Neural cell (in vitro differentiated cells): ENCODE data around the gene KCNK18. TPM values are rescaled to one million over a fixed set of nuclear protein-coding genes. Genes with fewer than 3 reads are reported as not detected.

Experiments used
- H2AFZ ChIP-seq: fragments of 200-600, 300-800 bp; sonication (generic), shearing (Covaris generic); 2 replicates; pipeline ENCODE4 v1.6.0; 2014; ENCODE audit warnings: low read depth, mild to moderate bottlenecking, antibody characterized with exemption, low read length, moderate library complexity
- H3F3A ChIP-seq: fragments of 200-600 bp; shearing (Covaris generic); 2 replicates; pipeline ENCODE4 v1.6.1; 2016; ENCODE audit warnings: mild to moderate bottlenecking, moderate library complexity, mixed read lengths, antibody characterized with exemption, low read length; ENCODE audit not compliant: insufficient read depth, poor library complexity, severe bottlenecking
- H3K27ac ChIP-seq: fragments of 200-600, 300-800 bp; sonication (generic), shearing (Covaris generic); 2 replicates; pipeline ENCODE4 v1.5.1; 2014; ENCODE audit warnings: mild to moderate bottlenecking, low read length, moderate library complexity
- H3K27me3 ChIP-seq: fragments of 300-800, 200-600 bp; sonication (generic), shearing (Covaris generic); 2 replicates; pipeline ENCODE4 v1.6.0; 2014; ENCODE audit warnings: mild to moderate bottlenecking, low read depth, low read length, moderate library complexity; ENCODE audit not compliant: insufficient read depth
- H3K36me3 ChIP-seq: fragments of 300-800, 200-600 bp; sonication (generic), shearing (Covaris generic); 2 replicates; pipeline ENCODE4 v1.5.1; 2014; ENCODE audit warnings: mild to moderate bottlenecking, antibody characterized with exemption, low read length, moderate library complexity; ENCODE audit not compliant: insufficient read depth
- H3K4me2 ChIP-seq: fragments of 300-800, 200-600 bp; sonication (generic), shearing (Covaris generic); 2 replicates; pipeline ENCODE4 v1.6.0; 2014; ENCODE audit warnings: mild to moderate bottlenecking, low read length
- H3K4me3 ChIP-seq: fragments of 300-800, 200-600 bp; sonication (generic), shearing (Covaris generic); 2 replicates; pipeline ENCODE4 v1.5.1; 2014; ENCODE audit warnings: mild to moderate bottlenecking, low read length, moderate library complexity
- H3K79me2 ChIP-seq: fragments of 200-600 bp; shearing (Covaris generic); replicated peaks from 2 replicates; pipeline ENCODE4 v1.6.0; 2014; ENCODE audit warnings: mild to moderate bottlenecking, low read length, moderate library complexity; ENCODE audit not compliant: insufficient read depth
- H3K9ac ChIP-seq: fragments of 300-800, 200-600 bp; sonication (generic), shearing (Covaris generic); 2 replicates; pipeline ENCODE4 v1.6.1; 2016; ENCODE audit warnings: mild to moderate bottlenecking, low read length, mixed read lengths
- H3K9me2 ChIP-seq: fragments of 200-600 bp; shearing (Covaris generic); 2 replicates; pipeline ENCODE4 v1.6.1; 2016; ENCODE audit warnings: mild to moderate bottlenecking, low read length, mixed read lengths; ENCODE audit not compliant: insufficient read depth
- H3K9me3 ChIP-seq: fragments of 200-600, 300-800 bp; sonication (generic), shearing (Covaris generic); 2 replicates; pipeline ENCODE4 v1.6.1; 2016; ENCODE audit warnings: mild to moderate bottlenecking, mixed run types, low read length, moderate library complexity, mixed read lengths
- H4K20me1 ChIP-seq: fragments of 200-600 bp; shearing (Covaris generic); 2 replicates; pipeline ENCODE4 v1.6.1; 2016; ENCODE audit warnings: mild to moderate bottlenecking, mixed run types; ENCODE audit not compliant: insufficient read depth
- EP300 ChIP-seq: fragments of 450-650 bp; conservative IDR thresholded peaks from 2 replicates; pipeline ENCODE4 v1.6.1; 2014; ENCODE audit warnings: antibody characterized with exemption, mild to moderate bottlenecking, moderate library complexity; ENCODE audit not compliant: poor library complexity, severe bottlenecking
- EZH2 ChIP-seq: fragments of 200-600, 300-800 bp; shearing (Covaris generic), sonication (generic); IDR thresholded peaks from 2 replicates; pipeline ENCODE4 v1.6.1; 2014; ENCODE audit warnings: antibody characterized with exemption, low read length, borderline replicate concordance, mild to moderate bottlenecking; ENCODE audit not compliant: insufficient read depth, poor library complexity, severe bottlenecking
- MXI1 ChIP-seq: fragments of 450-650 bp; conservative IDR thresholded peaks from 2 replicates; pipeline ENCODE4 v1.6.1; 2014; ENCODE audit warnings: antibody characterized with exemption, mild to moderate bottlenecking; ENCODE audit not compliant: poor library complexity, severe bottlenecking
- POLR2AphosphoS5 ChIP-seq: IDR thresholded peaks from 2 replicates; pipeline ENCODE4 v1.6.1; 2012
- RAD21 ChIP-seq: fragments of 450-650 bp; conservative IDR thresholded peaks from 2 replicates; pipeline ENCODE4 v1.6.1; 2014; ENCODE audit warnings: antibody characterized with exemption, mild to moderate bottlenecking, moderate library complexity
- SMC3 ChIP-seq: fragments of 450-650 bp; conservative IDR thresholded peaks from 2 replicates; pipeline ENCODE4 v1.6.1; 2014; ENCODE audit warnings: antibody characterized with exemption, mild to moderate bottlenecking, moderate library complexity; ENCODE audit not compliant: poor library complexity
- TAF1 ChIP-seq: IDR thresholded peaks from 2 replicates; pipeline ENCODE4 v1.6.1; 2012; ENCODE audit warnings: low read depth
- polyA plus RNA-seq: library from polyadenylated mRNA; depleted of rRNA; stranded (reverse); fragments of >200 nt; gene quantifications from 2 replicates; pipeline ENCODE4 v1.2.3, GENCODE V29; 2014
- TF ChIP-seq, protein P1 (sequence below): IDR thresholded peaks from 2 replicates; pipeline ENCODE4 v1.6.1; 2012; ENCODE audit warnings: borderline replicate concordance
- TF ChIP-seq, protein P2 (sequence below): fragments of 450-650 bp; IDR thresholded peaks from 2 replicates; pipeline ENCODE4 v1.5.1; 2014; ENCODE audit warnings: antibody characterized with exemption, mild to moderate bottlenecking, moderate library complexity; ENCODE audit not compliant: poor library complexity, severe bottlenecking

Gene KCNK18
- polyA plus RNA-seq, 1 donor from 2014 or later, result not detected

DNA sequence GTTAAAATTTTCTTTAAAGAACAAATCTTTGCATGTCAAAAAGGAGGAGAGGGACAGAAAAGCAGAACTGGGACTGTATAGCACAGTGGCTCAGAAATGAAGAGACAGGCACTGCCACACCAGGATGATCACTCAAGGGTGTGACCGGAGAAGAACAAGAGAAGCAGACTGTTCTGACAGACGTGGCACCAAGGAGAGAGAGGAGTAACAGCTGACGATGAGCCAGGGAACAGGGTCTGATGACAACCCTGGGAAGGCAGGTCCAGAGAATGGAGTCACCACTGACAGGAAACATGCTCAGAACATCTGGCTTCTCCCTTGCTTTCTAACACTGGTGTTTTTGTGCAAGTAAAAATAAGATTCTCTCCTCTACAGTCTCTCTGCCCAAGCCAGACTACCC, 44.6 kb upstream of the KCNK18 start:
- Histone ChIP-seq H3K27me3 (peaks cover 1% of the 10 kb centered on the region), H2AFZ (no peak overlapping the region), H3K27ac (no peak overlapping the region), H3K9me2 (no peaks in the 10 kb centered on the region), H4K20me1 (no peaks in the 10 kb centered on the region), H3F3A (no peaks in the 10 kb centered on the region), H3K4me2 (no peak overlapping the region), H3K36me3 (no peaks in the 10 kb centered on the region), H3K4me3 (no peak overlapping the region), H3K9ac (no peak overlapping the region), H3K79me2 (no peaks in the 10 kb centered on the region), H3K9me3 (no peaks in the 10 kb centered on the region)
- TF ChIP-seq MXI1, result no peak
- TF ChIP-seq, protein P1, sequence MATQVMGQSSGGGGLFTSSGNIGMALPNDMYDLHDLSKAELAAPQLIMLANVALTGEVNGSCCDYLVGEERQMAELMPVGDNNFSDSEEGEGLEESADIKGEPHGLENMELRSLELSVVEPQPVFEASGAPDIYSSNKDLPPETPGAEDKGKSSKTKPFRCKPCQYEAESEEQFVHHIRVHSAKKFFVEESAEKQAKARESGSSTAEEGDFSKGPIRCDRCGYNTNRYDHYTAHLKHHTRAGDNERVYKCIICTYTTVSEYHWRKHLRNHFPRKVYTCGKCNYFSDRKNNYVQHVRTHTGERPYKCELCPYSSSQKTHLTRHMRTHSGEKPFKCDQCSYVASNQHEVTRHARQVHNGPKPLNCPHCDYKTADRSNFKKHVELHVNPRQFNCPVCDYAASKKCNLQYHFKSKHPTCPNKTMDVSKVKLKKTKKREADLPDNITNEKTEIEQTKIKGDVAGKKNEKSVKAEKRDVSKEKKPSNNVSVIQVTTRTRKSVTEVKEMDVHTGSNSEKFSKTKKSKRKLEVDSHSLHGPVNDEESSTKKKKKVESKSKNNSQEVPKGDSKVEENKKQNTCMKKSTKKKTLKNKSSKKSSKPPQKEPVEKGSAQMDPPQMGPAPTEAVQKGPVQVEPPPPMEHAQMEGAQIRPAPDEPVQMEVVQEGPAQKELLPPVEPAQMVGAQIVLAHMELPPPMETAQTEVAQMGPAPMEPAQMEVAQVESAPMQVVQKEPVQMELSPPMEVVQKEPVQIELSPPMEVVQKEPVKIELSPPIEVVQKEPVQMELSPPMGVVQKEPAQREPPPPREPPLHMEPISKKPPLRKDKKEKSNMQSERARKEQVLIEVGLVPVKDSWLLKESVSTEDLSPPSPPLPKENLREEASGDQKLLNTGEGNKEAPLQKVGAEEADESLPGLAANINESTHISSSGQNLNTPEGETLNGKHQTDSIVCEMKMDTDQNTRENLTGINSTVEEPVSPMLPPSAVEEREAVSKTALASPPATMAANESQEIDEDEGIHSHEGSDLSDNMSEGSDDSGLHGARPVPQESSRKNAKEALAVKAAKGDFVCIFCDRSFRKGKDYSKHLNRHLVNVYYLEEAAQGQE, result no peak
- TF ChIP-seq EP300, result no peak
- no peak for TF ChIP-seq SMC3
- TF ChIP-seq RAD21, result no peak
- TF ChIP-seq, protein P2, sequence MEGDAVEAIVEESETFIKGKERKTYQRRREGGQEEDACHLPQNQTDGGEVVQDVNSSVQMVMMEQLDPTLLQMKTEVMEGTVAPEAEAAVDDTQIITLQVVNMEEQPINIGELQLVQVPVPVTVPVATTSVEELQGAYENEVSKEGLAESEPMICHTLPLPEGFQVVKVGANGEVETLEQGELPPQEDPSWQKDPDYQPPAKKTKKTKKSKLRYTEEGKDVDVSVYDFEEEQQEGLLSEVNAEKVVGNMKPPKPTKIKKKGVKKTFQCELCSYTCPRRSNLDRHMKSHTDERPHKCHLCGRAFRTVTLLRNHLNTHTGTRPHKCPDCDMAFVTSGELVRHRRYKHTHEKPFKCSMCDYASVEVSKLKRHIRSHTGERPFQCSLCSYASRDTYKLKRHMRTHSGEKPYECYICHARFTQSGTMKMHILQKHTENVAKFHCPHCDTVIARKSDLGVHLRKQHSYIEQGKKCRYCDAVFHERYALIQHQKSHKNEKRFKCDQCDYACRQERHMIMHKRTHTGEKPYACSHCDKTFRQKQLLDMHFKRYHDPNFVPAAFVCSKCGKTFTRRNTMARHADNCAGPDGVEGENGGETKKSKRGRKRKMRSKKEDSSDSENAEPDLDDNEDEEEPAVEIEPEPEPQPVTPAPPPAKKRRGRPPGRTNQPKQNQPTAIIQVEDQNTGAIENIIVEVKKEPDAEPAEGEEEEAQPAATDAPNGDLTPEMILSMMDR, result no peak
- TF ChIP-seq TAF1, result no peak
- no peak for TF ChIP-seq EZH2
- TF ChIP-seq POLR2AphosphoS5, result no peak

DNA sequence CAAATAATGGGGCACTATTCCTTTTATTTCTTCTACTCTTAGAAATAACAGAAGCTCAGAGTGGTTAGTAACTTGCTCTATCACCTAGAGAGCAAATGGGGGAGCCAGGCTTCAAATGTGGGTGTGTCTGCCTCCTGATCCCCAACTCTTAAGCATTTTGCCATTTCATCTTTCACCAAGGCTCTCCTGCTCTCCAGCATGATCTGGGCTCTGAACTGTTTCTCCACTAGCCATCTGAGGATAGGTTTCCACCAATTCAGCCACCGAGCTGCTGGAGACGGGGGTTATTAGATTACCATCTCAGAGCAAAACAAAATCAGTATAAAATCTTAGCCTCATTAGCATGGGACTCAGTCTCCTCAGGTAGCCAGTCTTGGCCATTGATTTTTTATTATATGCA, 39.0 kb upstream of the KCNK18 start:
- no peak for TF ChIP-seq MXI1
- TF ChIP-seq, protein P1, result no peak
- TF ChIP-seq EZH2, result no peak
- TF ChIP-seq POLR2AphosphoS5, result no peak
- TF ChIP-seq EP300, result no peak
- TF ChIP-seq TAF1, result no peak
- Histone ChIP-seq H4K20me1 (no peaks in the 10 kb centered on the region), H3K27me3 (peaks cover 56% of the 10 kb centered on the region), H3K4me3 (no peak overlapping the region), H3K9me3 (no peaks in the 10 kb centered on the region), H3K9ac (no peak overlapping the region), H2AFZ (no peak overlapping the region), H3K36me3 (no peaks in the 10 kb centered on the region), H3K27ac (no peak overlapping the region), H3K79me2 (no peaks in the 10 kb centered on the region), H3F3A (no peaks in the 10 kb centered on the region), H3K9me2 (no peaks in the 10 kb centered on the region), H3K4me2 (no peak overlapping the region)
